GM12873 (cell line): ENCODE results near the gene NIN.

Experiments used
- TF ChIP-seq, protein P1 (sequence below): IDR thresholded peaks from 2 replicates; pipeline ENCODE4 v1.5.1; 2012; ENCODE audit warnings: low read depth, mild to moderate bottlenecking, moderate library complexity, low read length, control low read depth; ENCODE audit not compliant: insufficient read depth; ENCODE audit errors: missing control alignments

NIN gene

DNA sequence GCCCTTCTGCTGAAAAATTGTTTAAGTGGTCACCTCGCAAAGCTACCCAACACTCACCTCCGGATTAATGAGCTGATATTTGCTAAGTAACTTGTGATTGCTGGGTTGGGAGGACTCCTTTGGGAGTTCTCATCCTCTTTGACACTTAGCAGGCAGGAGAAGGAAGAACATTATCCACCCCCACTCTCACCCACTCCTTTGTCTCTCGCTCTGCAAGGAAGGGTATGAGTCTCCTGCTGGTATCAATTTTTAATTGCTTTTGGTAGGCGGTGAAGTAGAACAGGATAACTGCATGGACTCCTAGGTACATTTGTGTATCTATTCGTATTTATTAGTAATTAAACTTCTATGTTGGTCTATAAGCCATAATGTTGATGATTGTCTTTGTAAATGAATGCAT lies 34.0 kb upstream of the NIN start:
- TF ChIP-seq, protein P1, sequence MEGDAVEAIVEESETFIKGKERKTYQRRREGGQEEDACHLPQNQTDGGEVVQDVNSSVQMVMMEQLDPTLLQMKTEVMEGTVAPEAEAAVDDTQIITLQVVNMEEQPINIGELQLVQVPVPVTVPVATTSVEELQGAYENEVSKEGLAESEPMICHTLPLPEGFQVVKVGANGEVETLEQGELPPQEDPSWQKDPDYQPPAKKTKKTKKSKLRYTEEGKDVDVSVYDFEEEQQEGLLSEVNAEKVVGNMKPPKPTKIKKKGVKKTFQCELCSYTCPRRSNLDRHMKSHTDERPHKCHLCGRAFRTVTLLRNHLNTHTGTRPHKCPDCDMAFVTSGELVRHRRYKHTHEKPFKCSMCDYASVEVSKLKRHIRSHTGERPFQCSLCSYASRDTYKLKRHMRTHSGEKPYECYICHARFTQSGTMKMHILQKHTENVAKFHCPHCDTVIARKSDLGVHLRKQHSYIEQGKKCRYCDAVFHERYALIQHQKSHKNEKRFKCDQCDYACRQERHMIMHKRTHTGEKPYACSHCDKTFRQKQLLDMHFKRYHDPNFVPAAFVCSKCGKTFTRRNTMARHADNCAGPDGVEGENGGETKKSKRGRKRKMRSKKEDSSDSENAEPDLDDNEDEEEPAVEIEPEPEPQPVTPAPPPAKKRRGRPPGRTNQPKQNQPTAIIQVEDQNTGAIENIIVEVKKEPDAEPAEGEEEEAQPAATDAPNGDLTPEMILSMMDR = no peak

DNA sequence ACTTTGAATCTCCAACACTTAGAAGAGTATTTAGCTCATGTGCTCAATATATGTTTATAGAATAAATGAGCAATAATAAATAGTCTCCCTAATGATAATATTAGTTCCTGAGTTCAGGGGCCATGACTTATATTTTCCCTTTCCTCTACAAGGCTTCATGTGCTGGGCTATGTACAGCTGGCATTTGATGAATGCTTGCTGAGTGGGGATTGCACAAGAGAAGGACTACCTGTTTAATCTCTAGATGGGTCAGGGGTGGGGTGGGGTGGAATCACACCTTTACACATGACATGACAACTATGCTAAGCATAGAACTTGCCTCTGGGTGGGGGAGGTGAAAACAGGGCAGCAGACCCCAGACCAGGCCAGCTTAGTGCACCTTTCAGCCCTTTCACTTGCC lies 33.3 kb upstream of the NIN start:
- TF ChIP-seq, protein P1 = no peak

DNA sequence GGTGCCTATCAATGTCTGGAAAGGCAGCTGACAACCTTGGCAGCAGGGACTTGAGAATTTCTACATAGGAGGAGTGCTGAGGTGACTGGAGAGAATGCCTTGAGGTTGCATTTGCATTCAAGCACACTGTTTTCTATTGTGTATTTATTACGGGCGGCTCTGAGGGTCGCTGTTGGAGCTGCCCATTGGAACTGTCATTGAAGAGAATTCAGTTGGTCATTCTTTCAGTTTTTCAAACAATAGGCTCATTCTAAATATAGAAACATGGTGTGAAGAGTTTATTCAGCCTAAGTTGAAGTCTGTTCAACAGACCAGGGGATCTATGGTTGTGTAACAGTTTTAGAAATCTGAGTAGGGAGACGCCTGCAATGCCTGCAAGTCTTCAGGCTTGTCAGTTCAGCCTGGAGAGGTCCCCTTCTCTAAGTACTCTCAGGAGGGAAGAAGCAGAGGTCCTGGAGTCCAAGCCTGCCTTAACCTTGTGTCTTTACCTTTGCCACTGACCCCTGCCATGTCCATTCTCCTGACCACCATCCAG lies 31.1 kb upstream of the NIN start:
- TF ChIP-seq, protein P1 = no peak

DNA sequence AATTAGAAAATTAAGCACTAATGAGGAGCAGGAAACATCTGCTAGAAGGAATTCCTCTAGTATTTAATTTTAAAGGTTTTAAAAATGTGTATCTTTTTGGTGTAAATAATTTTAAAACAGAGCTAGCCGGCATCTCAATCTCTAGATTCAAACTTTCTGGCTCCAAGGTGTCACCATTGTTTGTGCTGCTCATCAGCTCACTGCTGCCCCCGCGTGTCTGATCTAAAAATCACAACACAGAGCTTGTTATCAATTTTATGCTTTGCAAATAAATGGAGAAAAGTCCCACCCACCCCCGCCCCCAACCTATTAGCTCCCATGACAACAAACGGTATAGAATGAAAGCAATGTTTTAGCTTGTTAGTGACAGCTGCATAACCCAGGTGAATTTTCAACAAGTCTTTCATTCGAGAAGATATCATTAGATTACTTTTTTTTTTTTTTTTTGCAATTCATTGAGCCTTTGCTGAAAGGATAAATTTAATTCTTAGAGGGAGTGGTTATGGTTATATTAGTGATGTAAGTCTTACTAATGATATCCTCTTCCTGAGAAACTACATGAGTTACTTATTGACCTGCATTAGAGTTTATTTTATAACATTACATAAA lies 29.6 kb upstream of the NIN start:
- TF ChIP-seq, protein P1 = peak; percentile 70

DNA sequence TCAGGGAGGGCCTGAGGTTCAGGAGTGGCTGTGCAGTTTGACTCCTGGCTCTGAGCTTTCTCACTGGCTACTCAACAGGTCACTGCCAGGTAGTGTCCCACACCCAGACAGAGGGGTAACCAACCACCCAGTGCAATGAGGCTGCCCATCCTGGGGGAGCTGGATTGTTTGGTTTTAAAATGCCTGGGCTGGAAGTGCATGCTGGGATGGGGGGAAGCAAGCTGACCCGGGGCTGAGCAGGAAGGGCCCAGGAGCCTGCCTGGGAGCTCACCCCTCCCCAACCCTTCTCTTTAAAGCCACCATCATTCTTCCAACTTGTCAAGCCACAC lies 28.3 kb upstream of the NIN start:
- TF ChIP-seq, protein P1 = no peak

DNA sequence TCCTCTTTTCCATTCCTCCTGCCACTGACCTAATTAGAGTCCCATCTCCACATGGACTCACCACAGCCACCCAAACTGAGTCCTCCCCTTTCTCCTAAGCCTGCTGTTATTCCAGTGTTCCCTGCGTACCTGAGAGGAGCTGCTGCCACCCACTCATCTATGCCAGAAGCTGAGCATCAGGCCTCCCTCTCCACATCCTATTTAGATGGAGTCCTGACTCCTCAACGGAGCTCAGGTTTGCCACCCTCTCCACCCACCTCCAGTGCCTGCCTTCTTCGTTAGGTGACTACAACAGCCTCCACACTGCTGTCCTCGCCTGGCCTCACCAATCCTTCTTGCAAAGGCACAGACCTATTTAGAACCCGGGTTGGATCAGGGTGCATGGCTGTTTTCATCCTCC lies 25.7 kb upstream of the NIN start:
- TF ChIP-seq, protein P1 = no peak

DNA sequence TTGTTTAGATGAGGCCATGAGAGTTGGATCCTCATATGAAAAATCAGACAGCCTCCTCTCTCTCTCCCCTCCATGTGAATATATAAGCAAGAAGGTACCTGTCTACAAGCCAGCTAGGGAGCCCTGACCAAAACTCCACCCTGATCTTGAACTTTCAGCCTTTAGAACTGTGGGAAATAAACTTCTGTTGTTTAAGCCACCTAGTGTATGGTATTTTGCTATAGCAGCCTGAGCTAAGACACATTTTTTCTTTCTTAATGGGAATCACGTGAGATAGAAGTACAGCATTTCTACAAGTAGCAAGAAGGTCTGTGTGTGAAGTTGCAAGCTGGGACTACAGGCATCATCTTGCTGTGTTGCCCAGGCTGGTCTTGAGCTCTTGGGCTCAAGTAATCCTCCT lies 24.6 kb upstream of the NIN start:
- TF ChIP-seq, protein P1 = no peak
